MG63 (cell line): ENCODE data around the gene UPK3A. TPM values are rescaled to one million over a fixed set of nuclear protein-coding genes. Genes with fewer than 3 reads are reported as not detected.
A peak's percentile ranks its signal among the peaks of the same experiment; 100 is the strongest.

Experiments
- DNase-seq: peaks from one replicate; pipeline ENCODE4 v3.0.0-alpha.2; 2020
- H3K27me3 ChIP-seq: fragments of 250-450 bp; sonication (Bioruptor Pico); 2 replicates; pipeline ENCODE4 v1.5.1; 2020; ENCODE audit warnings: mild to moderate bottlenecking, moderate library complexity
- H3K36me3 ChIP-seq: fragments of 250-450 bp; sonication (Bioruptor Pico); 2 replicates; pipeline ENCODE4 v1.5.1; 2020; ENCODE audit warnings: mild to moderate bottlenecking, moderate library complexity
- H3K4me3 ChIP-seq: fragments of 250-450 bp; sonication (Bioruptor Pico); 2 replicates; pipeline ENCODE4 v1.5.1; 2020; ENCODE audit warnings: mild to moderate bottlenecking, moderate library complexity
- H3K9me3 ChIP-seq: fragments of 250-450 bp; sonication (Bioruptor Pico); 2 replicates; pipeline ENCODE4 v1.5.1; 2020; ENCODE audit warnings: mild to moderate bottlenecking, moderate library complexity
- total RNA-seq: library from RNA; depleted of rRNA; stranded (reverse); fragments of >200 nt; shearing (Covaris generic); gene quantifications from 2 replicates; pipeline ENCODE4 v1.2.3, GENCODE V29; 2014; ENCODE audit warnings: low replicate concordance; rRNA removed

Gene UPK3A
- not detected in 2 replicates for total RNA-seq

- Histone ChIP-seq H3K36me3 (no peaks in the 10 kb centered on the region), H3K27me3 (no peaks in the 10 kb centered on the region), H3K4me3 (no peak within 1 kb of the TSS), H3K9me3 (no peaks in the 10 kb centered on the region)
- DNase-seq = no peak
Measured at GRCh38 chr22:45284705-45285262, at the start of gene UPK3A. Gene UPK3A (plus strand): TSS chr22:45284949. CDS start chr22:45285014, 65 bp downstream.

- Histone ChIP-seq H3K36me3 (no peaks in the 10 kb centered on the region; the same call in none of the 2 replicates), H3K27me3 (no peaks in the 10 kb centered on the region), H3K9me3 (no peaks in the 10 kb centered on the region), H3K4me3 (no peak overlapping the region)
- DNase-seq = no peak
Measured at GRCh38 chr22:45235101-45235777, 49.5 kb upstream of the UPK3A start.

GRCh38 chr22:45235851-45236342, 48.9 kb upstream of the UPK3A start:
- no peaks in the 10 kb centered on the region for H3K9me3 ChIP-seq
- DNase-seq = no peak
- H3K4me3 ChIP-seq = no peak overlapping the region
- no peaks in the 10 kb centered on the region; the same call in none of the 2 replicates for H3K36me3 ChIP-seq
- H3K27me3 ChIP-seq = no peaks in the 10 kb centered on the region

GRCh38 chr22:45237065-45237990, 47.4 kb upstream of the UPK3A start:
- DNase-seq = no peak

GRCh38 chr22:45238076-45238956, 46.4 kb upstream of the UPK3A start:
- Histone ChIP-seq H3K9me3 (no peaks in the 10 kb centered on the region), H3K4me3 (no peak overlapping the region), H3K27me3 (no peaks in the 10 kb centered on the region), H3K36me3 (no peaks in the 10 kb centered on the region; the same call in 1 of the 2 replicates)
- DNase-seq = no peak

More at GRCh38 chr22:45237065-45237990, 47.4 kb upstream of the UPK3A start:
- no peaks in the 10 kb centered on the region for H3K9me3 ChIP-seq
- H3K27me3 ChIP-seq = no peaks in the 10 kb centered on the region
- H3K4me3 ChIP-seq = no peak overlapping the region
- H3K36me3 ChIP-seq = no peaks in the 10 kb centered on the region; the same call in none of the 2 replicates

GRCh38 chr22:45238957-45239680, 45.6 kb upstream of the UPK3A start:
- H3K4me3 ChIP-seq = peak overlapping the region; percentile 57
- no peak for DNase-seq
- H3K9me3 ChIP-seq = no peaks in the 10 kb centered on the region
- no peaks in the 10 kb centered on the region for H3K27me3 ChIP-seq
- no peaks in the 10 kb centered on the region; the same call in 1 of the 2 replicates for H3K36me3 ChIP-seq

- no peak for DNase-seq
- no peaks in the 10 kb centered on the region; the same call in 1 of the 2 replicates for H3K36me3 ChIP-seq
- peak overlapping the region; percentile 57 for H3K4me3 ChIP-seq
- no peaks in the 10 kb centered on the region for H3K27me3 ChIP-seq
- no peaks in the 10 kb centered on the region for H3K9me3 ChIP-seq
Measured at GRCh38 chr22:45239681-45240051, 45.1 kb upstream of the UPK3A start.

GRCh38 chr22:45240104-45240809, 44.5 kb upstream of the UPK3A start:
- DNase-seq = peak; percentile 32
- H3K27me3 ChIP-seq = no peaks in the 10 kb centered on the region
- H3K36me3 ChIP-seq = no peaks in the 10 kb centered on the region; the same call in 1 of the 2 replicates
- H3K4me3 ChIP-seq = peak overlapping the region; percentile 57
- H3K9me3 ChIP-seq = no peaks in the 10 kb centered on the region

- Histone ChIP-seq H3K36me3 (no peaks in the 10 kb centered on the region; the same call in 1 of the 2 replicates), H3K9me3 (no peaks in the 10 kb centered on the region), H3K27me3 (no peaks in the 10 kb centered on the region), H3K4me3 (peak within 1 kb of the TSS; percentile 57)
- DNase-seq = peak; percentile 74
Measured at GRCh38 chr22:45240810-45241631, 43.7 kb upstream of the UPK3A start, which contains the start of gene KIAA0930. Gene KIAA0930 (minus strand): TSS chr22:45240894. CDS start chr22:45240703, 191 bp downstream.

- no peaks in the 10 kb centered on the region for H3K9me3 ChIP-seq
- H3K27me3 ChIP-seq = no peaks in the 10 kb centered on the region
- peak; percentile 42 for DNase-seq
Measured at GRCh38 chr22:45242778-45243191, 42.0 kb upstream of the UPK3A start.

GRCh38 chr22:45244916-45245315, 39.8 kb upstream of the UPK3A start:
- Histone ChIP-seq H3K27me3 (no peaks in the 10 kb centered on the region), H3K9me3 (no peaks in the 10 kb centered on the region), H3K4me3 (no peak overlapping the region), H3K36me3 (no peaks in the 10 kb centered on the region)
- DNase-seq = no peak

More at GRCh38 chr22:45242778-45243191, 42.0 kb upstream of the UPK3A start:
- H3K4me3 ChIP-seq = no peak overlapping the region
- no peaks in the 10 kb centered on the region; the same call in 1 of the 2 replicates for H3K36me3 ChIP-seq

GRCh38 chr22:45246060-45246985, 38.4 kb upstream of the UPK3A start:
- H3K27me3 ChIP-seq = no peaks in the 10 kb centered on the region
- H3K36me3 ChIP-seq = no peaks in the 10 kb centered on the region
- DNase-seq = peak; percentile 76
- H3K4me3 ChIP-seq = no peak overlapping the region
- H3K9me3 ChIP-seq = no peaks in the 10 kb centered on the region
